ENCODE data around the gene CYB5B.

The CYB5B gene

GRCh38 chr16:69496896-69497295 is 72.5 kb downstream of the CYB5B start:
- no peaks in the 10 kb centered on the region for H3K36me3 ChIP-seq (ENCODE audit: low read depth)
- no peaks in the 10 kb centered on the region for H3K9me3 ChIP-seq (ENCODE audit: severe bottlenecking)
- no peak for ATAC-seq (ENCODE audit: low read depth)
- DNase-seq (ENCODE audit: low spot score): no peak
- no peak overlapping the region for H3K4me3 ChIP-seq (ENCODE audit: severe bottlenecking)
- H3K27me3 ChIP-seq (ENCODE audit: insufficient read depth, poor library complexity, severe bottlenecking): no peaks in the 10 kb centered on the region
- no peak for TF ChIP-seq CTCF (IDR thresholded peaks at IDR 0.05; ENCODE audit: poor library complexity, severe bottlenecking)
- H3K4me1 ChIP-seq (ENCODE audit: insufficient read depth, poor library complexity, severe bottlenecking): no peaks in the 10 kb centered on the region
- no peak overlapping the region for H3K27ac ChIP-seq (ENCODE audit: poor library complexity, severe bottlenecking)

GRCh38 chr16:69497876-69498596 is 73.6 kb downstream of the CYB5B start:
- Histone ChIP-seq H3K4me1 (ENCODE audit: insufficient read depth, poor library complexity, severe bottlenecking) (no peaks in the 10 kb centered on the region), H3K9me3 (ENCODE audit: severe bottlenecking) (no peaks in the 10 kb centered on the region), H3K4me3 (ENCODE audit: severe bottlenecking) (no peak overlapping the region), H3K27me3 (ENCODE audit: insufficient read depth, poor library complexity, severe bottlenecking) (no peaks in the 10 kb centered on the region), H3K27ac (ENCODE audit: poor library complexity, severe bottlenecking) (no peak overlapping the region), H3K36me3 (ENCODE audit: low read depth) (no peaks in the 10 kb centered on the region)
- DNase-seq (ENCODE audit: low spot score) (no peak), ATAC-seq (ENCODE audit: low read depth) (no peak)
- no peak for TF ChIP-seq CTCF (IDR thresholded peaks at IDR 0.05; ENCODE audit: poor library complexity, severe bottlenecking)

- no peak for TF ChIP-seq CTCF (IDR thresholded peaks at IDR 0.05; ENCODE audit: poor library complexity, severe bottlenecking)
- Histone ChIP-seq H3K4me3 (ENCODE audit: severe bottlenecking) (no peak overlapping the region), H3K9me3 (ENCODE audit: severe bottlenecking) (no peaks in the 10 kb centered on the region), H3K4me1 (ENCODE audit: insufficient read depth, poor library complexity, severe bottlenecking) (no peaks in the 10 kb centered on the region), H3K36me3 (ENCODE audit: low read depth) (no peaks in the 10 kb centered on the region), H3K27ac (ENCODE audit: poor library complexity, severe bottlenecking) (no peak overlapping the region), H3K27me3 (ENCODE audit: insufficient read depth, poor library complexity, severe bottlenecking) (no peaks in the 10 kb centered on the region)
- DNase-seq (ENCODE audit: low spot score) (no peak), ATAC-seq (ENCODE audit: low read depth) (no peak)
These were observed 74.5 kb downstream of the CYB5B start for GRCh38 chr16:69498926-69499325.

- H3K27me3 ChIP-seq (ENCODE audit: insufficient read depth, poor library complexity, severe bottlenecking): no peaks in the 10 kb centered on the region
- no peak for TF ChIP-seq CTCF (IDR thresholded peaks at IDR 0.05; ENCODE audit: poor library complexity, severe bottlenecking)
- H3K36me3 ChIP-seq (ENCODE audit: low read depth): no peaks in the 10 kb centered on the region
- no peaks in the 10 kb centered on the region for H3K9me3 ChIP-seq (ENCODE audit: severe bottlenecking)
- ATAC-seq (ENCODE audit: low read depth) (no peak), DNase-seq (ENCODE audit: low spot score) (no peak)
- H3K4me3 ChIP-seq (ENCODE audit: severe bottlenecking): no peak overlapping the region
- H3K4me1 ChIP-seq (ENCODE audit: insufficient read depth, poor library complexity, severe bottlenecking): no peaks in the 10 kb centered on the region
- H3K27ac ChIP-seq (ENCODE audit: poor library complexity, severe bottlenecking): no peak overlapping the region
These were observed 75.3 kb downstream of the CYB5B start for GRCh38 chr16:69499541-69500230.

- Histone ChIP-seq H3K36me3 (ENCODE audit: low read depth) (no peaks in the 10 kb centered on the region), H3K27me3 (ENCODE audit: insufficient read depth, poor library complexity, severe bottlenecking) (no peaks in the 10 kb centered on the region), H3K27ac (ENCODE audit: poor library complexity, severe bottlenecking) (no peak overlapping the region), H3K9me3 (ENCODE audit: severe bottlenecking) (no peaks in the 10 kb centered on the region), H3K4me1 (ENCODE audit: insufficient read depth, poor library complexity, severe bottlenecking) (no peaks in the 10 kb centered on the region), H3K4me3 (ENCODE audit: severe bottlenecking) (no peak overlapping the region)
- TF ChIP-seq CTCF (IDR thresholded peaks at IDR 0.05; ENCODE audit: poor library complexity, severe bottlenecking): no peak
- ATAC-seq (ENCODE audit: low read depth) (no peak), DNase-seq (ENCODE audit: low spot score) (no peak)
These were observed 76.1 kb downstream of the CYB5B start for GRCh38 chr16:69500496-69500895.
